K562 (cell line): Measurements from ENCODE around the gene PI4KA. TPM values are rescaled to one million over a fixed set of nuclear protein-coding genes. Genes with fewer than 3 reads are reported as not detected.

ENCODE experiments used
- ATAC-seq: fragments of 200-7000 bp; cut with Tn5 transposase; 3 replicates; pipeline ENCODE4 v1.9.1; 2020; ENCODE audit warnings: moderate library complexity
- BruUV-seq: library from RNA; stranded (reverse); fragments of 400-500 nt; replicated peaks from 2 replicates; lab custom pipeline; 2021; lab: Mats Ljungman, UMichigan
- CTCF ChIA-PET: fragments of 300-600 bp; formaldehyde crosslinking; extraction: SDS; loops from one replicate; lab custom pipeline; 2021; ENCODE audit warnings: low intra/inter-chr PET ratio; lab: Yijun Ruan, JAX
- POLR2A ChIA-PET: fragments of 300-600, 350-650 bp; sonication (Branson Sonifier 250); formaldehyde crosslinking; extraction: SDS; loops from one replicate; lab custom pipeline; 2021; ENCODE audit warnings: antibody characterized with exemption, inconsistent platforms; lab: Yijun Ruan, JAX
- DNase-seq, 4 experiments: peaks; one replicate each; pipeline versions ENCODE4 v3.0.0 to v3.0.0-alpha.2; 2011 to 2018; ENCODE audit warnings: low spot score in 3 of 4, mixed read lengths in 3 of 4; ENCODE audit errors: extremely low read depth in 1 of 4
- FAIRE-seq: peaks from 2 replicates; lab custom pipeline; 2011; peaks lifted over from hg19 to GRCh38; lab: Jason Lieb, UNC
- H2AFZ ChIP-seq: 2 replicates; pipeline ENCODE4 v1.6.0; 2011; ENCODE audit warnings: low read depth, low read length, control low read depth, inconsistent platforms
- H3K27ac ChIP-seq: fragments of 200-600 bp; 3 replicates; pipeline ENCODE4 v1.8.0; 2011; ENCODE audit warnings: low read depth, mild to moderate bottlenecking, control low read depth, inconsistent platforms, low read length, moderate library complexity, mixed read lengths; ENCODE audit errors: extremely low read depth
- H3K27me3 ChIP-seq, 2 experiments: fragments of 300-600 bp in 1 of 2; 2 replicates in 1 of 2; 3 replicates in 1 of 2; pipeline versions ENCODE4 v1.6.0 to v1.8.0; 2011; ENCODE audit warnings: inconsistent platforms in 2 of 2, low read length in 2 of 2, mild to moderate bottlenecking in 1 of 2, mixed read lengths in 1 of 2, moderate library complexity in 1 of 2; ENCODE audit not compliant: control insufficient read depth in 2 of 2, insufficient read depth in 2 of 2
- H3K36me3 ChIP-seq: fragments of 300-600 bp; 3 replicates; pipeline ENCODE4 v1.8.0; 2011; ENCODE audit warnings: mild to moderate bottlenecking, low read length, inconsistent platforms; ENCODE audit not compliant: control insufficient read depth, insufficient read depth
- H3K4me1 ChIP-seq, 2 experiments: fragments of 200-600 bp in 1 of 2; replicated peaks in 1 of 2; 2 replicates in 1 of 2; 3 replicates in 1 of 2; pipeline versions ENCODE4 v1.5.1 to v1.8.0; 2011; ENCODE audit warnings: inconsistent platforms in 2 of 2, low read length in 2 of 2, mild to moderate bottlenecking in 1 of 2, mixed read lengths in 1 of 2, moderate library complexity in 1 of 2; ENCODE audit not compliant: control insufficient read depth in 2 of 2, insufficient read depth in 2 of 2
- H3K4me2 ChIP-seq: 2 replicates; pipeline ENCODE4 v1.6.1; 2011; ENCODE audit warnings: low read length, control low read depth, inconsistent platforms, mixed read lengths; ENCODE audit not compliant: insufficient read depth
- H3K4me3 ChIP-seq: fragments of 200-600 bp; sonication (generic), shearing (Covaris generic); 2 replicates; pipeline ENCODE4 v1.5.1; 2016; ENCODE audit warnings: control low read depth, inconsistent platforms
- H3K79me2 ChIP-seq: fragments of 200-600 bp; 3 replicates; pipeline ENCODE4 v1.8.0; 2011; ENCODE audit warnings: low read length, inconsistent platforms; ENCODE audit not compliant: control insufficient read depth, insufficient read depth
- H3K9ac ChIP-seq, 2 experiments: 2 replicates each; pipeline versions ENCODE4 v1.6.0 to v1.6.1; 2011; ENCODE audit warnings: low read depth in 2 of 2, low read length in 2 of 2, control low read depth in 1 of 2, inconsistent platforms in 1 of 2, mild to moderate bottlenecking in 1 of 2, mixed read lengths in 1 of 2; ENCODE audit not compliant: insufficient read depth in 1 of 2
- H3K9me1 ChIP-seq: one replicate; pipeline ENCODE4 v1.6.0; 2011; ENCODE audit warnings: inconsistent platforms, mild to moderate bottlenecking, low read length, moderate library complexity; ENCODE audit not compliant: control insufficient read depth, insufficient read depth
- H3K9me3 ChIP-seq: replicated peaks from 2 replicates; pipeline ENCODE4 v1.5.1; 2011; ENCODE audit warnings: low read depth, low read length, inconsistent platforms; ENCODE audit not compliant: control insufficient read depth, insufficient read depth
- H4K20me1 ChIP-seq: replicated peaks from 2 replicates; pipeline ENCODE4 v1.6.1; 2011; ENCODE audit warnings: low read length, inconsistent platforms, mixed read lengths; ENCODE audit not compliant: control insufficient read depth, insufficient read depth
- CAMTA2 ChIP-seq: fragments of 250-450 bp; sonication (Bioruptor Pico); conservative IDR thresholded peaks from 2 replicates; pipeline ENCODE4 v1.5.1; 2022
- CEBPB ChIP-seq: fragments of 450-650 bp; IDR thresholded peaks from 2 replicates; pipeline ENCODE4 v1.6.1; 2016; ENCODE audit warnings: missing genetic modification characterization, missing compliant biosample characterization
- CEBPG ChIP-seq, 3 experiments: fragments of 200-800 bp in 1 of 3; sonication (Bioruptor generic) in 1 of 3; sonication (generic) in 1 of 3; formaldehyde crosslinking in 1 of 3; IDR thresholded peaks in 2 of 3; conservative IDR thresholded peaks in 1 of 3; 2 replicates each; pipeline versions ENCODE4 v1.6.1 to v1.8.0; 2016 to 2022; ENCODE audit warnings: missing compliant biosample characterization in 2 of 3, missing genetic modification characterization in 2 of 3, mild to moderate bottlenecking in 1 of 3, missing genetic modification reagents in 1 of 3
- CHD2 ChIP-seq: IDR thresholded peaks from 2 replicates; pipeline ENCODE4 v1.6.1; 2011; ENCODE audit warnings: low read depth, low read length
- CREB3L1 ChIP-seq: fragments of 450-650 bp; IDR thresholded peaks from 2 replicates; pipeline ENCODE4 v1.6.1; 2014; ENCODE audit warnings: low read depth, mild to moderate bottlenecking, moderate library complexity, borderline replicate concordance
- FUS ChIP-seq: fragments of 200-400 bp; formaldehyde crosslinking; optimal IDR thresholded peaks from 2 replicates; pipeline ENCODE3; 2017; ENCODE audit warnings: low read depth, low read length
- HLTF ChIP-seq: fragments of 450-650 bp; IDR thresholded peaks from 2 replicates; pipeline ENCODE4 v1.6.1; 2016
- PHF20 ChIP-seq: fragments of 450-650 bp; IDR thresholded peaks from 2 replicates; pipeline ENCODE4 v1.6.1; 2018; ENCODE audit not compliant: partially characterized antibody
- PHTF2 ChIP-seq: fragments of 250-450 bp; sonication (Bioruptor Pico); IDR thresholded peaks from 2 replicates; pipeline ENCODE4 v1.5.0; 2021; ENCODE audit warnings: mild to moderate bottlenecking
- RBFOX2 ChIP-seq: fragments of 200-400 bp; formaldehyde crosslinking; IDR thresholded peaks from 2 replicates; pipeline ENCODE4 v1.6.1; 2017; ENCODE audit warnings: low read depth, mild to moderate bottlenecking, low read length, moderate library complexity
- SOX6 ChIP-seq: fragments of 450-650 bp; IDR thresholded peaks from 2 replicates; pipeline ENCODE4 v1.6.1; 2014; ENCODE audit warnings: mild to moderate bottlenecking
- TCF15 ChIP-seq: fragments of 250-450 bp; sonication (Bioruptor Pico); IDR thresholded peaks from 2 replicates; pipeline ENCODE4 v1.8.0; 2022; ENCODE audit warnings: moderate library complexity, mild to moderate bottlenecking, inconsistent platforms
- THRB ChIP-seq: fragments of 450-650 bp; formaldehyde crosslinking; conservative IDR thresholded peaks from 2 replicates; pipeline ENCODE4 v1.4.0; 2022; ENCODE audit warnings: mild to moderate bottlenecking, missing genetic modification characterization
- VEZF1 ChIP-seq: fragments of 200-800 bp; sonication (Bioruptor generic); IDR thresholded peaks from 2 replicates; pipeline ENCODE4 v1.6.1; 2017; ENCODE audit warnings: missing genetic modification characterization, missing compliant biosample characterization
- ZKSCAN1 ChIP-seq: fragments of 150-350 bp; IDR thresholded peaks from 2 replicates; pipeline ENCODE4 v1.6.1; 2016; ENCODE audit warnings: low read depth, low read length
- ZNF124 ChIP-seq: sonication (generic); formaldehyde crosslinking; IDR thresholded peaks from 2 replicates; pipeline ENCODE4 v1.8.1; 2022; ENCODE audit warnings: missing genetic modification reagents
- ZNF511 ChIP-seq: sonication (generic); formaldehyde crosslinking; IDR thresholded peaks from 2 replicates; pipeline ENCODE4 v1.8.0; 2022; ENCODE audit warnings: mild to moderate bottlenecking, missing genetic modification reagents
- WGBS: fragments of 100-300 bp; shearing (Covaris generic); methylation state at CpG from one replicate; pipeline ENCODE4 v1.1.6; 2016; ENCODE audit warnings: low coverage, mixed read lengths; ENCODE audit not compliant: insufficient coverage; ENCODE audit errors: missing lambda C conversion rate; 5-methylcytosine and 5-hydroxymethylcytosine counted together
- in situ Hi-C: fragments of 300-500 bp; cut with MboI; formaldehyde crosslinking; loops from 4 replicates; pipeline ENCODE4 v1.15.0; 2018; ENCODE audit warnings: inconsistent platforms, mixed read lengths
- intact Hi-C: fragments of 100-400 bp; cut with micrococcal nuclease; formaldehyde crosslinking; loops from 2 replicates; pipeline ENCODE4 v1.14.2; 2022
- polyA plus RNA-seq, 8 experiments: library from polyadenylated mRNA; depleted of rRNA in 4 of 8; stranded (reverse) in 5 of 8; unstranded in 3 of 8; fragments of >200 nt; fragmentation: Nextera tagmentation in 2 of 8; fragmentation: Illumina TruSeq in 1 of 8; extraction: Ambion mirVana in 2 of 8; extraction: Trizol in 1 of 8; gene quantifications; 2 replicates each; pipeline versions ENCODE4 v1.2.1 to v1.2.3, GENCODE V29; 2011 to 2014; ENCODE audit warnings: inconsistent platforms in 1 of 8, missing spikeins in 1 of 8
- total RNA-seq, 7 experiments: library from RNA; depleted of rRNA in 6 of 7; stranded (reverse); fragments of >200 nt in 6 of 7; fragmentation: Illumina TruSeq in 2 of 7; extraction: Trizol in 2 of 7; gene quantifications; 2 replicates each; pipeline versions ENCODE4 v1.2.1 to v1.2.3, GENCODE V29; 2011 to 2021; ENCODE audit warnings: low replicate concordance in 1 of 7

The PI4KA gene
- total and polyA plus RNA-seq, 9 of the 15 experiments (the other 6 are each of a cell fraction or from before 2014, with no cell fraction given), result 7.3 to 187 (median 84.7) TPM

GRCh38 chr22:20810645-20811044, 48.0 kb downstream of the PI4KA start:
- Histone ChIP-seq H4K20me1 (peaks cover 5% of the 10 kb centered on the region; the same call in 1 of the 2 replicates), H3K27me3 (no peaks in the 10 kb centered on the region), H3K4me2 (no peak overlapping the region), H3K27ac (no peak overlapping the region), H3K79me2 (no peaks in the 10 kb centered on the region), H3K9ac (no peak overlapping the region), H3K9me3 (no peaks in the 10 kb centered on the region), H3K4me1 (peaks cover 3 to 13% of the 10 kb centered on the region in 2 experiments; a peak in 3 of 5 replicates), H3K9me1 (no peaks in the 10 kb centered on the region), H3K4me3 (no peak overlapping the region), H3K36me3 (peaks cover 77% of the 10 kb centered on the region), H2AFZ (no peak overlapping the region)
- FAIRE-seq (no peak), ATAC-seq (no peak), DNase-seq (no peak)
- POLR2A ChIA-PET, result interaction anchor here (0.9 to 15.3 kb wide), 9 partner anchors 8 to 188 kb away, joined by 3 to 172 read pairs (median 3); partner anchors contain the start of gene CRKL
- CTCF ChIA-PET, result no interaction called here
- intact Hi-C loops, result no loop called here
- in situ Hi-C loops, result no loop called here
- 67% methylated on average over 9 of the region's 9 CpGs for WGBS
- BruUV-seq, result no TSS peak
- TF ChIP-seq CEBPG (CRISPR knock-in tag; IDR thresholded peaks at IDR 0.05), result peak; percentile 5; the same call in 1 of the 2 replicates
- TF ChIP-seq CEBPG (tag; conservative IDR thresholded peaks at IDR 0.05 in 1 of 2, IDR thresholded peaks at IDR 0.05 in 1 of 2), result no peak
- no peak for TF ChIP-seq CAMTA2
- TF ChIP-seq RBFOX2, result no peak
- no peak for TF ChIP-seq HLTF
- no peak for TF ChIP-seq THRB
- TF ChIP-seq ZKSCAN1, result no peak
- 0 out of 2 replicates have a peak, but pooled peaks have one; percentile 27 for TF ChIP-seq ZNF511 (CRISPR knock-in tag)
- TF ChIP-seq VEZF1 (CRISPR knock-in tag), result no peak
- no peak for TF ChIP-seq TCF15 (CRISPR knock-in tag)
- no peak for TF ChIP-seq FUS
- TF ChIP-seq ZNF124 (CRISPR knock-in tag), result no peak
- no peak for TF ChIP-seq PHF20
- no peak for TF ChIP-seq CHD2
- no peak for TF ChIP-seq CREB3L1
- TF ChIP-seq SOX6, result no peak
- no peak for TF ChIP-seq PHTF2 (CRISPR knock-in tag)
- TF ChIP-seq CEBPB (tag), result no peak
